HepG2 (cell line): ENCODE measurements around the gene CDC42EP5. TPM values are rescaled to one million over a fixed set of nuclear protein-coding genes. Genes with fewer than 3 reads are reported as not detected.
A peak's percentile ranks its signal among the peaks of the same experiment; 100 is the strongest.

Experiments used
- AGO1 ChIP-seq: fragments of 200-400 bp; formaldehyde crosslinking; IDR thresholded peaks from 2 replicates; pipeline ENCODE4 v1.6.1; 2017; ENCODE audit warnings: mild to moderate bottlenecking, low read depth, low read length, moderate library complexity; ENCODE audit not compliant: poor library complexity, severe bottlenecking
- AKNA ChIP-seq: sonication (generic); formaldehyde crosslinking; IDR thresholded peaks from 2 replicates; pipeline ENCODE4 v1.4.0; 2020; ENCODE audit warnings: missing genetic modification reagents, borderline replicate concordance
- ATF7-NPFF ChIP-seq: sonication (generic); formaldehyde crosslinking; IDR thresholded peaks from 2 replicates; pipeline ENCODE4 v1.8.1; 2023; ENCODE audit warnings: mild to moderate bottlenecking, low read depth, missing genetic modification reagents, moderate library complexity
- ETV6 ChIP-seq: sonication (generic); formaldehyde crosslinking; conservative IDR thresholded peaks from 2 replicates; pipeline ENCODE4 v1.4.0; 2020; ENCODE audit warnings: missing genetic modification reagents
- MEIS2 ChIP-seq: sonication (generic); formaldehyde crosslinking; IDR thresholded peaks from 2 replicates; pipeline ENCODE4 v1.9.0; 2021; ENCODE audit warnings: mild to moderate bottlenecking, missing genetic modification reagents
- PAWR ChIP-seq: sonication (generic); formaldehyde crosslinking; IDR thresholded peaks from 2 replicates; pipeline ENCODE4 v1.4.0; 2020; ENCODE audit warnings: missing genetic modification reagents, mild to moderate bottlenecking, borderline replicate concordance
- USF2 ChIP-seq, 2 experiments: sonication (generic) in 1 of 2; formaldehyde crosslinking in 1 of 2; IDR thresholded peaks; 2 replicates each; pipeline versions ENCODE4 v1.5.1 to v1.6.1; 2011 to 2020; ENCODE audit warnings: borderline replicate concordance in 1 of 2, low read depth in 1 of 2, low read length in 1 of 2, mild to moderate bottlenecking in 1 of 2, missing genetic modification reagents in 1 of 2, moderate library complexity in 1 of 2
- ZFP82 ChIP-seq: sonication (generic); formaldehyde crosslinking; IDR thresholded peaks from 2 replicates; pipeline ENCODE4 v1.5.1; 2020; ENCODE audit warnings: mild to moderate bottlenecking, missing genetic modification reagents, borderline replicate concordance
- ZIK1 ChIP-seq: sonication (generic); formaldehyde crosslinking; IDR thresholded peaks from 2 replicates; pipeline ENCODE4 v1.5.0; 2020; ENCODE audit warnings: mild to moderate bottlenecking, low read depth, missing genetic modification reagents, borderline replicate concordance
- ZNF12 ChIP-seq: sonication (generic); formaldehyde crosslinking; IDR thresholded peaks from 2 replicates; pipeline ENCODE4 v1.5.0; 2020; ENCODE audit warnings: missing genetic modification reagents
- polyA plus RNA-seq, 8 experiments: library from polyadenylated mRNA; depleted of rRNA in 3 of 8; stranded (reverse) in 7 of 8; unstranded in 1 of 8; fragments of >200 nt; fragmentation: Illumina TruSeq in 4 of 8; extraction: Trizol in 4 of 8; gene quantifications; 2 replicates each; pipeline versions ENCODE4 v1.2.1 to v1.2.3, GENCODE V29; 2011 to 2016; ENCODE audit warnings: low read depth in 4 of 8, missing spikeins in 1 of 8, mixed read lengths in 1 of 8; ENCODE audit not compliant: insufficient read depth in 1 of 8
- total RNA-seq, 5 experiments: library from RNA; depleted of rRNA; stranded (reverse); fragments of >200 nt; fragmentation: Illumina TruSeq; extraction: Trizol; gene quantifications; 2 replicates each; pipeline ENCODE4 v1.2.3, GENCODE V29; 2016; ENCODE audit warnings: low read depth in 1 of 5
- TF ChIP-seq, protein P1 (sequence below): sonication (generic); formaldehyde crosslinking; IDR thresholded peaks from 2 replicates; pipeline ENCODE4 v1.5.0; 2020; ENCODE audit warnings: mild to moderate bottlenecking, missing genetic modification reagents, borderline replicate concordance
- TF ChIP-seq, protein P2 (sequence below): sonication (generic); formaldehyde crosslinking; IDR thresholded peaks from 2 replicates; pipeline ENCODE4 v1.5.0; 2020; ENCODE audit warnings: missing genetic modification reagents

CDC42EP5 gene
- total and polyA plus RNA-seq, 2 of the 13 experiments (the other 11 are each of a cell fraction or from before 2014, with no cell fraction given): 0.41 to 1.6 TPM

- TF ChIP-seq ZIK1 (CRISPR knock-in tag) (peak; percentile 86), AGO1 (no peak), ATF7-NPFF (CRISPR knock-in tag) (peak; percentile 96; the same call in 1 of the 2 replicates), PAWR (CRISPR knock-in tag) (peak; percentile 80; the same call in 1 of the 2 replicates), MEIS2 (peak; percentile 56), USF2 (IDR thresholded peaks at IDR 0.05; ENCODE audit: low read depth, low read length) (no peak), USF2 (CRISPR knock-in tag; IDR thresholded peaks at IDR 0.05; ENCODE audit: borderline replicate concordance) (peak; percentile 64; the same call in 1 of the 2 replicates), ETV6 (CRISPR knock-in tag) (no peak), ZNF12 (CRISPR knock-in tag) (no peak; the same call in 1 of the 2 replicates), AKNA (CRISPR knock-in tag) (no peak; the same call in 1 of the 2 replicates), ZFP82 (CRISPR knock-in tag) (peak; percentile 21; the same call in 1 of the 2 replicates)
- TF ChIP-seq, protein P1, sequence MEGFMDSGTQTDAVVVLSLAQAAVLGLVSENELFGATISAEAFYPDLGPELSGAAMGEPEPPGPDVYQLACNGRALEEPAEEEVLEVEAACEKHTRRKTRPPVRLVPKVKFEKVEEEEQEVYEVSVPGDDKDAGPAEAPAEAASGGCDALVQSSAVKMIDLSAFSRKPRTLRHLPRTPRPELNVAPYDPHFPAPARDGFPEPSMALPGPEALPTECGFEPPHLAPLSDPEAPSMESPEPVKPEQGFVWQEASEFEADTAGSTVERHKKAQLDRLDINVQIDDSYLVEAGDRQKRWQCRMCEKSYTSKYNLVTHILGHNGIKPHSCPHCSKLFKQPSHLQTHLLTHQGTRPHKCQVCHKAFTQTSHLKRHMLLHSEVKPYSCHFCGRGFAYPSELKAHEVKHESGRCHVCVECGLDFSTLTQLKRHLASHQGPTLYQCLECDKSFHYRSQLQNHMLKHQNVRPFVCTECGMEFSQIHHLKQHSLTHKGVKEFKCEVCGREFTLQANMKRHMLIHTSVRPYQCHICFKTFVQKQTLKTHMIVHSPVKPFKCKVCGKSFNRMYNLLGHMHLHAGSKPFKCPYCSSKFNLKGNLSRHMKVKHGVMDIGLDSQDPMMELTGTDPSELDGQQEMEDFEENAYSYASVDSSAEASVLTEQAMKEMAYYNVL (CRISPR knock-in tag): peak; percentile 0; the same call in 1 of the 2 replicates
- TF ChIP-seq, protein P2, sequence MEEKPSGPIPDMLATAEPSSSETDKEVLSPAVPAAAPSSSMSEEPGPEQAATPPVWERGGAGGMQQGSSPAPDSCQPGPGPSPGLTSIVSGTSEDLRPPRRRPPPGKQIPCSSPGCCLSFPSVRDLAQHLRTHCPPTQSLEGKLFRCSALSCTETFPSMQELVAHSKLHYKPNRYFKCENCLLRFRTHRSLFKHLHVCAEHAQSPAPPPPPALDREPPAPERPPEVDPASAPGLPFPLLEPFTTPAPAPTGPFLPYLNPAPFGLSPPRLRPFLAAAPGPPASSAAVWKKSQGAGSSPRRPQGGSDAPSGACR (CRISPR knock-in tag): no peak; the same call in 1 of the 2 replicates
Observed at GRCh38 chr19:54448774-54449700, 24.1 kb downstream of the CDC42EP5 start, which contains the start of gene LENG8 (continued).
